HK-2 (cell line): ENCODE results near the gene PRSS57.
A peak's percentile ranks its signal among the peaks of the same experiment; 100 is the strongest.
"Not testable (repeated sequence)": the region's sequence is repeated elsewhere in the genome, so short reads cannot be mapped to it uniquely, and the experiment has no call there.

Source experiments
- DNase-seq: peaks from one replicate; pipeline ENCODE4 v3.0.0-alpha.2; 2018; ENCODE audit not compliant: unreplicated experiment

Gene PRSS57

GRCh38 chr19:695352-695949 is at the start of gene PRSS57:
Gene PRSS57, minus strand, starts transcription at chr19:695452. Its CDS starts 22 bp downstream, at chr19:695430.
- no peak for DNase-seq

- no peak for DNase-seq
Measured at GRCh38 chr19:743168-743687, 48.0 kb upstream of the PRSS57 start.

GRCh38 chr19:742540-743075 is 47.4 kb upstream of the PRSS57 start:
- no peak for DNase-seq

GRCh38 chr19:741506-742131 is 46.4 kb upstream of the PRSS57 start:
- no peak for DNase-seq

- DNase-seq = not testable (repeated sequence)
Measured at GRCh38 chr19:740816-741505, 45.7 kb upstream of the PRSS57 start.

GRCh38 chr19:739998-740715 is 44.9 kb upstream of the PRSS57 start:
- no peak for DNase-seq

GRCh38 chr19:738509-739128 is 43.4 kb upstream of the PRSS57 start:
- DNase-seq = no peak

GRCh38 chr19:737591-738093 is 42.4 kb upstream of the PRSS57 start:
- peak; percentile 38 for DNase-seq

GRCh38 chr19:736125-736524 is 40.9 kb upstream of the PRSS57 start:
- DNase-seq = no peak

GRCh38 chr19:734716-735115 is 39.5 kb upstream of the PRSS57 start:
- DNase-seq = peak; percentile 74

GRCh38 chr19:732148-733069 is 37.2 kb upstream of the PRSS57 start:
- no peak for DNase-seq

GRCh38 chr19:731000-731399 is 35.7 kb upstream of the PRSS57 start:
- no peak for DNase-seq

GRCh38 chr19:729965-730668 is 34.9 kb upstream of the PRSS57 start:
- no peak for DNase-seq

GRCh38 chr19:729564-729963 is 34.3 kb upstream of the PRSS57 start:
- not testable (repeated sequence) for DNase-seq

GRCh38 chr19:728011-728410 is 32.8 kb upstream of the PRSS57 start:
- no peak for DNase-seq

- DNase-seq = no peak
Measured at GRCh38 chr19:726993-727956, 32.0 kb upstream of the PRSS57 start.

GRCh38 chr19:725461-726089 is 30.3 kb upstream of the PRSS57 start:
- DNase-seq = no peak

- no peak for DNase-seq
Measured at GRCh38 chr19:723714-724113, 28.5 kb upstream of the PRSS57 start.
